Vagina (tissue), 2 donors: ENCODE data around the gene ATP2A3.

Source experiments
- POLR2A ChIP-seq, 2 donors: fragments of 450-650 bp; IDR thresholded peaks; one replicate each; pipeline ENCODE4 v1.6.1; 2017; ENCODE audit warnings: antibody characterized with exemption in 2 of 2, mild to moderate bottlenecking in 2 of 2, moderate library complexity in 2 of 2
- TF ChIP-seq, protein P1 (sequence below), 3 experiments: fragments of 450-650 bp in 2 of 3; fragments of 200-600 bp in 1 of 3; sonication (generic) in 1 of 3; IDR thresholded peaks; one replicate each; pipeline ENCODE4 v1.5.1; 2017 to 2019; ENCODE audit warnings: antibody characterized with exemption in 3 of 3, mild to moderate bottlenecking in 2 of 3, moderate library complexity in 2 of 3

DNA sequence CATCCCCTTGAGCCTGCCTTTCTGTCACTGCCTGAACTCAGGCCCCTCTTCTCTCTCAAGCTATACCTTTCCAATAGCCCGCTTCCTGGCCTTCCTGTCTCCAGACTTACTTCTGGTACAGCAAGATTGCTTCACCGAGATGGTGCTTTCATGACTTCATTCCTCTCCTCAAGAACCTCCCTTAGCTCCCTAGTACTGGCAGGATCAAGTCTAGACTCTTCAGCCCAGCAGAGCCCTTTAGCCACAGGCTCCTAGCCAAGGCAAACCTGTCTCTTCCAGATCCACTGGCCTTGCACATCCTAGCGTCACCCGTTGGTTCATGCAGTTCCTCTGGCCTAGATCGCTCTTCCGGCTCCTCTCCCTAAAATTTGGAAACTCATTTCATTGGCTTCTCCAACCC, 6.4 kb upstream of the ATP2A3 start:
- TF ChIP-seq, protein P1, sequence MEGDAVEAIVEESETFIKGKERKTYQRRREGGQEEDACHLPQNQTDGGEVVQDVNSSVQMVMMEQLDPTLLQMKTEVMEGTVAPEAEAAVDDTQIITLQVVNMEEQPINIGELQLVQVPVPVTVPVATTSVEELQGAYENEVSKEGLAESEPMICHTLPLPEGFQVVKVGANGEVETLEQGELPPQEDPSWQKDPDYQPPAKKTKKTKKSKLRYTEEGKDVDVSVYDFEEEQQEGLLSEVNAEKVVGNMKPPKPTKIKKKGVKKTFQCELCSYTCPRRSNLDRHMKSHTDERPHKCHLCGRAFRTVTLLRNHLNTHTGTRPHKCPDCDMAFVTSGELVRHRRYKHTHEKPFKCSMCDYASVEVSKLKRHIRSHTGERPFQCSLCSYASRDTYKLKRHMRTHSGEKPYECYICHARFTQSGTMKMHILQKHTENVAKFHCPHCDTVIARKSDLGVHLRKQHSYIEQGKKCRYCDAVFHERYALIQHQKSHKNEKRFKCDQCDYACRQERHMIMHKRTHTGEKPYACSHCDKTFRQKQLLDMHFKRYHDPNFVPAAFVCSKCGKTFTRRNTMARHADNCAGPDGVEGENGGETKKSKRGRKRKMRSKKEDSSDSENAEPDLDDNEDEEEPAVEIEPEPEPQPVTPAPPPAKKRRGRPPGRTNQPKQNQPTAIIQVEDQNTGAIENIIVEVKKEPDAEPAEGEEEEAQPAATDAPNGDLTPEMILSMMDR (IDR thresholded peaks at IDR 0.05), result no peak
- TF ChIP-seq POLR2A (IDR thresholded peaks at IDR 0.05), result no peak
